GM18909 (cell line): ENCODE data around the gene DYNC1I2.
"Not testable (repeated sequence)": the region's sequence is repeated elsewhere in the genome, so short reads cannot be mapped to it uniquely, and the experiment has no call there.

Source experiments
- ATAC-seq: cut with Tn5 transposase; IDR thresholded peaks from one replicate; pipeline ENCODE4 v1.9.1; 2021; ENCODE audit warnings: mild to moderate bottlenecking; ENCODE audit not compliant: unreplicated experiment, poor library complexity

The DYNC1I2 gene

DNA sequence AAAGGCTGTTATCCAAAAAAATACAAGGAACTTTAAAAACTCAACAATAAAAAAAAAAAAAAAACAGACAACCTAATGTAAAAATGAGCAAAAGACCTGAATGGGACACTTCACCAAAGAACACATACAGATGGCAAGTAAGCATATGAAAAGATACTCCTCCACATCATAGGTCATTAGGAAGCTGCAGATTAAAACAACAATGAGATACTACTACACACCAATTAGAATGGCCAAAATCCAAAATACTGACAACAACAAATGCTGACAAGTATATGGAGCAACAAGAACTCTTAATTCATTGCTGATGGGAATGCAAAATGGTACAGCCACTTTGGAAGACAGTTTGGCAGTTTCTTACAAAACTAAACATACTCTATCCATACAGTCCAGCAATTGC is 84.2 kb downstream of the DYNC1I2 start:
- no peak for ATAC-seq

DNA sequence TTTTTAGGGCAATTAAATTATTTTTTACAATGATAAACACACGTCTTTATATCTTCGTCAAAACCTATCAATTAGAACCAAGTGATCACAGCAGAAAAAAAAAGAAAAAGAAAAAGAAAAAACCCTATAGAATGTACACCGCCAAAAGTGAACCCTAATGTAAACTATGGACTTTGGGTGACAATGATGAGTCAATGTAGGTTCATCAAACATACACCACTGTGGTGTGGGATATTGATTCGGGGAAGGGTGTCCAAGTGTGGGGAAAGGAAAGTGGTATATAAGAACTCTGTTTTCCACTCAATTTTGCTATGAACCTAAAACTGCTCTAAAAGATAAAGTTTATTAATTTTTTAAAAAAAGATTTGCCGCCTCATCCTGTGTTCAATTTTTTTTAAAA is 85.1 kb downstream of the DYNC1I2 start:
- no peak for ATAC-seq

DNA sequence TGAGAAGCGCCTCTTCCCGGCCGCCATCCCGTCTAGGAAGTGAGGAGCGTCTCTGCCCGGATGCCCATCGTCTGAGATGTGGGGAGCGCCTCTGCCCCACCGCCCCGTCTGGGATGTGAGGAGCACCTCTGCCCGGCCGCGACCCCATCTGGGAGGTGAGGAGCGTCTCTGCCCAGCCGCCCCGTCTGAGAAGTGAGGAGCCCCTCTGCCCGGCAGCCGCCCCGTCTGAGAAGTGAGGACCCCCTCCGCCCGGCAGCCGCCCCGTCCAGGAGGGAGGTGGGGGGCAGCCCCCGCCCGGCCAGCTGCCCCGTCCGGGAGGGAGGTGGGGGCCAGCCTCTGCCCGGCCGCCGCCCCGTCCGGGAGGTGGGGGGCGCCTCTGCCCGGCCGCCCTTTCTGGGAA is 87.3 kb downstream of the DYNC1I2 start:
- ATAC-seq: not testable (repeated sequence)

GRCh38 chr2:171778515-171778914 is 91.2 kb downstream of the DYNC1I2 start:
- no peak for ATAC-seq

- no peak for ATAC-seq
Measured at GRCh38 chr2:171785450-171785849, 98.2 kb downstream of the DYNC1I2 start.

- no peak for ATAC-seq
Measured at GRCh38 chr2:171787333-171788072, 100.2 kb downstream of the DYNC1I2 start.

- no peak for ATAC-seq
Measured at GRCh38 chr2:171788316-171788993, 101.2 kb downstream of the DYNC1I2 start.

DNA sequence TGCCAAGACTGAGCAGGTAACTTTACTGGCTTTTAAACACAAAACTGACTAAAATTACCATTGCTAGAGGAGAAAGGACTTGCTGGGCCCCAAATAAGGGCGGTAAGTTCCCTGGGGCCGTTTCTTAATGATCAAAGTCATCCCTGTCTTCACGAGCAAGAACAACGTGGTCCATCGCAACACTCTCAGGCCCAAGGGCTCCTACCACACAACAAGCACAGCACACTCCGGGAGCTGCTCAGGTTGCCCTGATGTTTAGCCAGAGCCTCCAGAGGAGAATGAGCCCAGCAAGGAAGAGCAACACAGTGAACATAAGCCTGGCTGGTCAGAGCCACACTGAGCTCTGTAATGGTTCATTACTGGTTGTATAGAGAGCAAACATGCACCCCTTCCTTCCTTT is 102.7 kb downstream of the DYNC1I2 start:
- no peak for ATAC-seq

- ATAC-seq: no peak
Measured at GRCh38 chr2:171791361-171791760, 104.1 kb downstream of the DYNC1I2 start.

GRCh38 chr2:171792157-171792556 is 104.9 kb downstream of the DYNC1I2 start:
- no peak for ATAC-seq

DNA sequence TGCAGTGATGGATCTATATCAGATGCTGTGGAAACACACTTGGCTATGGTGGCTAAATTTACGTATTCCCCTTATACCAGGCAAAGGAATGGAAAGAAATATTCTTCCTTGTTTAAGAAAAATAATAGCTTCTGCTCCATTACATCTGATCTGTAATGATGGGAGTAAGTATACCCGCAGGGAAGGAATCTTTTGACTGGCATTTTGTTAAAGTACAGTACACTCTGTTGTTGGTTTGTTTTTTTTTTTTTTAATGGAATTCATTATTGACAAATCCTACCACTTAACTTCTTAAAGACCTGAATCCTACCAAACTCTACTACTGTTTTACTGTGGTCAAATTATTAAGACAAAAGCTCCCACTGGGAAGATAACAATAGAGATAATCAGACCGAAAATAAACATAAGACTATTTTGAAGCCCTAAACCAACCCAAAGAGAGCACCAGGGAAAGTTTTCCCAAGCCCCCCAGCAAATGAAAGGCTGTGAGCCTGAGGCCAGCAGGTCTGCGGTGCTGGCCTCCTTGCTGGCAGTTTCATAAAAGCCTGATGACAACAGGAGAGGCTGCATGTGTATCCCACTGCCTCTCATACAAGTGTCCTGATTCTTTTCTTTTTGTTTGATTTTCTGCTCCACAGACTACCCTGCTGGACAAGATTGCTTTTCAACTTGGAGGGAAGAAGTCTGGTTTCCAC is 105.8 kb downstream of the DYNC1I2 start:
- ATAC-seq: no peak

DNA sequence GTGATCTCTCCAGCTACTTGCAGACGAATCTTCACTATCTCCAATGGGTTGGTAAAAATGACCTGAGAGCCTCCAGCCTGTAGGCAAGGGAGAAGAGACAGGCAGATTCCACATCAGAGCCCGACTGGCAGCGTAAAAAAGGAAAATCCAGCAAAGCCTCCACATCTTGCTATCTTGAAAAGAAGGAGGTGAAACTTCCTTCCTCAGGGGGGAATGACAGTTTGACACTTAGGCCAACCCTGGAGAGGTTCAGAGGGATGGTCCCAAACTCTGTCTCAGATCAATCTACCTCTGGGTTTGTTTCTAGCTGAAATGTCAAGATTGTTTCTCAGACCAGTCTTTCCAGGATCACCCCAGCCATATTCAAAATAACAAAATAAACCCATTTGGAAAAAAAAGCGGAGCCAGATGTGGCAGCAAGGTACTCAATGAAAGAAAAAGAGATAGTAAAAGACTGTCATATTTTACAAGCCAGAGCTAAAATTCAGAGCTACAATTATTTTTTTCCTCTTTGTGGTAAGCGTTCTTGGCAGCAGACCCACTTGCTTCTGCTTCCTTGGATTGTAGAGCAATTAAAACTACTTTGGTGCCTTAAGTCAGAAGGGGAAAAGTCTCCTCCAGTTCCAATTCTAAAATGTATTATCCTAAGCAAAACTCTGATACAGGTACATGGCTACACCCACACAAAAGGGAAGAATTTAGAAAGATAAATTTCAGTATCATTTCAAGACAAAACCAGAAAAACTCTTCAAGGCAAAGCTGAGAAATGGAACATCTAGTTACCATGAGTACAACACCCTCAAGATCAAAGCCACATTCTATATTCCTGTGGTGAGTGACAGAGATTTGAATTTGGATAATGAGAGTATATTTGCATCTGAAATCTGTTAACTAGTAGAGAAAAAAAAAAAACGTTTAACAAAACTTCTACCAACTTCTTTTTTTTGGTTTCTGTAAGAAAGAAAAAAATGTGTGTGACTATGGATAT is 106.7 kb downstream of the DYNC1I2 start:
- no peak for ATAC-seq

DNA sequence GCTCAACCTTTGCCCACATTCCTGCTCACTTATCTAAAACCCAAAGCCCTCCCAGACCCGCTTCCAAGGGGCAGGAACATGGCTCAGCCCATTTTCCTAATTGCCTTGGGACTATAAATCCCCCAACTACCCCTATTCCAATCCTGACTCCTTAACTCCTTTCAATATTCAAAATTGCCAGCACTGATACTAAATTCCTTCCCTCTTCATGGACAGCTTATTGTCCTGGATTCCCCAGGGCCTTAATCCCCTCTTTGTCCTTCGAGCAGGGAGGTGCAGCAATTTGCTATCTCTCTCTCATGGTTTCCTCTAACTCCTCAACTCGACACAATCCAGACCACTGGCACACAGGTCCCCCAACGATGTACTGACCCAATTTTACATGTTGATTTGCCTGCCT is 107.6 kb downstream of the DYNC1I2 start:
- ATAC-seq: no peak
